HUES6 (cell line): Measurements from ENCODE around the gene HOXB3.
"Not testable (repeated sequence)": the region's sequence is repeated elsewhere in the genome, so short reads cannot be mapped to it uniquely, and the experiment has no call there.

Experiments
- H3K27ac ChIP-seq: 2 replicates; pipeline ENCODE4 v1.7.0; 2013; ENCODE audit warnings: low read depth, mild to moderate bottlenecking, low read length, inconsistent platforms
- H3K27me3 ChIP-seq: 2 replicates; pipeline ENCODE4 v1.6.1; 2013; ENCODE audit warnings: low read length; ENCODE audit not compliant: control insufficient read depth, insufficient read depth
- H3K36me3 ChIP-seq: 2 replicates; pipeline ENCODE4 v1.6.1; 2013; ENCODE audit warnings: low read length; ENCODE audit not compliant: control insufficient read depth, insufficient read depth
- H3K4me1 ChIP-seq: 2 replicates; pipeline ENCODE4 v1.6.1; 2013; ENCODE audit warnings: low read length; ENCODE audit not compliant: control insufficient read depth, insufficient read depth
- H3K4me3 ChIP-seq: 2 replicates; pipeline ENCODE4 v1.5.1; 2013; ENCODE audit warnings: low read depth, low read length
- H3K9ac ChIP-seq: one replicate; pipeline ENCODE4 v1.6.1; 2013; ENCODE audit warnings: mild to moderate bottlenecking, low read length
- H3K9me3 ChIP-seq: 2 replicates; pipeline ENCODE4 v1.6.1; 2013; ENCODE audit warnings: low read depth, low read length; ENCODE audit not compliant: control insufficient read depth, insufficient read depth

Gene HOXB3

GRCh38 chr17:48537316-48537715 lies 52.7 kb downstream of the HOXB3 start:
- peaks cover 37% of the 10 kb centered on the region for H3K4me1 ChIP-seq
- H3K36me3 ChIP-seq: no peaks in the 10 kb centered on the region
- H3K27me3 ChIP-seq: peaks cover 57% of the 10 kb centered on the region
- no peaks in the 10 kb centered on the region for H3K9me3 ChIP-seq
- H3K4me3 ChIP-seq: no peak overlapping the region
- H3K9ac ChIP-seq: no peak overlapping the region
- H3K27ac ChIP-seq: no peak overlapping the region

DNA sequence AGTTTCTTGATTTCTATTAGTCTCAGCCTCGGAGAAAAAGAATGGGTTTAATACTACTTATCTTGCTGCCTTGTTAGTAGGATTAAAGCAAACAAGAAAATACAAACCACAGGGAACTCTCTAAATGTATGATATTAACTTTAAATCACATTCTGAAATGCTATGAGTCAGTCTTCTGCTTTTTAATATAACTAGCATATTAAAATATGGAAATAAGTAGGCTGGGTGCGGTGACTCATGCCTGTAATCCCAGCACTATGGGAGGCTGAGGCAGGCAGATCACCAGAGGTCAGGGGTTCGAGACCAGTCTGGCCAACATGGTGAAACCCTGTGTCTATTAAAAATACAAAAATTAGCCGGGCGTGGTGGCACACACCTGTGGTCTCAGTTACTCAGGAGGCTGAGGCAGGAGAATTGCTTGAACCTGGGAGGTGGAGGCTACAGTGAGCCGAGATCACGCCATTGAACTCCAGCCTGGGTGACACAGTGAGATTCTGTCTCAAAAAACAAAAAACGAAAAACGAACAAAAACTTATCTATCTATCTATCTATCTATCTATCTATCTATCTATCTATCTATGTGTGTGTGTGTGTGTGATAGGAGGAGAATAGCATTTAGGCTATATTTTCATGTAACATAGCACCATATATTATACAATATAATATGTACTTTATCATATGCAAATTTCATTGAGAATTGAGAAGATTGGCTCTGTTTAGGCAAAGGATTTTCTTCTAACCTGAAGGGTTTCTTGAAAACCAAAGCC lies 54.1 kb downstream of the HOXB3 start:
- H3K36me3 ChIP-seq: not testable (repeated sequence)
- Histone ChIP-seq H3K4me1 (peaks cover 40% of the 10 kb centered on the region), H3K27me3 (peaks cover 57% of the 10 kb centered on the region)

DNA sequence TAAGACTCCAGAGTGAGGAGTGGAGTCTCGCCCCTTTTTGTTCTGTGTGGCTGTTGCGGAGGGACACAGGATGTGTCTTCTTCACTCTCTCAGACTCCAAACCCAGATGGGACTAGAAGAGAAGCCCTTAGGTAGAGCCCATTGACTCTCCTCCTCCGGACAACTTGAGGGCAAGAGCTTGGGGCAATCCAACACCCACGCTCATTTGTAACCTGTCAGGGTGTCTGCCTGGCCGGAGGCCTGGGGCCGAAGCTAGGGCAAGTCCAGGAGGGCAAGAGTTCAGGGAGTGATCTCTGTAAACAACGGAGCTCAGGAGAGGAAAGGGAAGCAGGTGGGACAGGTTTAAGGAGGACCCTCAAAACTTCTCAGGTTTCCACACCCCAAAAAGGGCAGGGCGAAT lies 57.8 kb downstream of the HOXB3 start:
- peaks cover 70% of the 10 kb centered on the region for H3K27me3 ChIP-seq
- peaks cover 58% of the 10 kb centered on the region for H3K4me1 ChIP-seq
- H3K27ac ChIP-seq: no peak overlapping the region
- no peak overlapping the region for H3K9ac ChIP-seq
- H3K4me3 ChIP-seq: no peak overlapping the region
- no peaks in the 10 kb centered on the region for H3K36me3 ChIP-seq
- no peaks in the 10 kb centered on the region for H3K9me3 ChIP-seq

More for the DNA sequence above, 54.1 kb downstream of the HOXB3 start:
- not testable (repeated sequence) for H3K4me3 ChIP-seq, H3K9ac ChIP-seq, H3K27ac ChIP-seq, H3K9me3 ChIP-seq

- H3K36me3 ChIP-seq: no peaks in the 10 kb centered on the region
- H3K9ac ChIP-seq: peak within 1 kb of the TSS; percentile 64
- no peaks in the 10 kb centered on the region for H3K9me3 ChIP-seq
- no peak within 1 kb of the TSS for H3K27ac ChIP-seq
- peaks cover 82% of the 10 kb centered on the region for H3K27me3 ChIP-seq
- H3K4me3 ChIP-seq: peak within 1 kb of the TSS; percentile 47
- H3K4me1 ChIP-seq: peaks cover 67% of the 10 kb centered on the region
Observed at GRCh38 chr17:48530887-48531272, 59.2 kb downstream of the HOXB3 start, which contains the start of gene HOXB1. Gene HOXB1 (minus strand): TSS chr17:48531011. CDS start chr17:48530904, 107 bp downstream.

- H3K4me3 ChIP-seq: peak overlapping the region; percentile 47
Observed at GRCh38 chr17:48530208-48530886, 59.7 kb downstream of the HOXB3 start.

GRCh38 chr17:48529683-48530009 lies 60.4 kb downstream of the HOXB3 start:
- Histone ChIP-seq H3K4me3 (peak overlapping the region; percentile 47; the same call in 1 of the 2 replicates), H3K9me3 (no peaks in the 10 kb centered on the region), H3K4me1 (peaks cover 67% of the 10 kb centered on the region), H3K27ac (no peak overlapping the region; the same call in 1 of the 2 replicates), H3K9ac (peak overlapping the region; percentile 61), H3K36me3 (no peaks in the 10 kb centered on the region), H3K27me3 (peaks cover 94% of the 10 kb centered on the region)

More at GRCh38 chr17:48530208-48530886, 59.7 kb downstream of the HOXB3 start:
- Histone ChIP-seq H3K27me3 (peaks cover 88% of the 10 kb centered on the region), H3K9ac (peak overlapping the region; percentile 61), H3K9me3 (no peaks in the 10 kb centered on the region), H3K4me1 (peaks cover 67% of the 10 kb centered on the region), H3K27ac (no peak overlapping the region), H3K36me3 (no peaks in the 10 kb centered on the region)

DNA sequence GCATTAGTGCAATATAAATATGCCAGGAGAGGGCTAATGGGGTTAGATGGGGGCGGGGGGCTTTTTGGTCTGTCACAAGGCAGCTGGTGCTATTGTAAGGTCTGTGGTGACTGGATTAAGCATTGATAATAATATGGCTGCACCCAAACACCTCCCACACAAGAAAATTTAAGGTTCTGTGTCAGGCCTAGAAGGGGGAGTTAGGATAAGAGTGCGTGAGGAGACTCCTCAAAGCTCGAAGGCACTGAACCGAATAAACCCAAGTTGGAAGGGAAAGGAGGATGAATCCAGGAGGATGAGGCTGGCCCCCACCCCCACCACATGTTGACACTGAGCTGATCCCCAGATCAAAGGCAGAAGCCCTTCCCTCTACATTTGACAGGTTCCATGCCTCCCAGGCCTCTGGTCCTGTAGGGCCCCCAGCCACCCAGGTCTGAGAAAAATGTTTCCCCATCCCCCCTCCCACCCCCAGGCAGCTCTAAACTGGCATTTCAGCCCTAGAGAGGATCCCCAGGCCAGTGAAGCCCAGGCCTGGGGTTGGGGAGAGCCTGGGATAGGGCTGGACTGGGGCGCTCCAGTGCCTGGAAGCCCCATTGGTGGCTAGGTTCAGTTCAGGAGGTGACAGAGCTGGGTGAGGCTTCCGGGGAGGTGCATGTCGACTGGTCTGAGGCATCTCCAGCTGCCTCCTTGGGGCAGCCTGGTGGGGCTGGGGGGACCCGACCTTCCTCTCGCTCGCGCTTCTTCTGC lies 60.9 kb downstream of the HOXB3 start:
- no peaks in the 10 kb centered on the region for H3K9me3 ChIP-seq
- H3K27me3 ChIP-seq: peaks cover 95% of the 10 kb centered on the region
- no peak overlapping the region for H3K4me3 ChIP-seq
- H3K27ac ChIP-seq: no peak overlapping the region; the same call in 1 of the 2 replicates
- H3K9ac ChIP-seq: peak overlapping the region; percentile 61
- H3K4me1 ChIP-seq: peaks cover 67% of the 10 kb centered on the region
- no peaks in the 10 kb centered on the region for H3K36me3 ChIP-seq

- H3K36me3 ChIP-seq: no peaks in the 10 kb centered on the region
- peaks cover 64% of the 10 kb centered on the region for H3K4me1 ChIP-seq
- no peaks in the 10 kb centered on the region for H3K9me3 ChIP-seq
- H3K27ac ChIP-seq: no peak overlapping the region
- H3K4me3 ChIP-seq: peak overlapping the region; percentile 32; the same call in 1 of the 2 replicates
- peak overlapping the region; percentile 21 for H3K9ac ChIP-seq
- peaks cover 95% of the 10 kb centered on the region for H3K27me3 ChIP-seq
Observed at GRCh38 chr17:48528153-48528935, 61.7 kb downstream of the HOXB3 start.

DNA sequence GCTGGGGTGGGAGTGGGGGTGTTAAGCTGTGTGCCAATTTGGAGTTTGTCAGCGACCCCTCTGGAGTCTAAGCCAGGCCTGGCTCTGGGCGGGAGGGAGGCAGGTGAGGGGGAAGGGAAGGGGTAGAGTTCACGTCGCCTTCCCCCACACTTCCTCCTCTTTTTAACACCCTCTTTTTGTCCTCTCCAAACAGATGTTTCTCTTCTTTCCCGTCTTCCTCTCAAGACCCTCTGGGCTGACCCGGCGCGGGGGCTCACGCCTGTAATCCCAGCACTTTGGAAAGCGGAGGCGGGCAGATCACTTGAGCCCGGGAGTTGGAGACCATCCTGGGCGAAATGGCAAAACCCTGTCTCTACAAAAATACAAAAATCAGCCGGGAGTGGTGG lies 62.5 kb downstream of the HOXB3 start:
- Histone ChIP-seq H3K4me1 (peaks cover 62% of the 10 kb centered on the region), H3K9ac (peak overlapping the region; percentile 60), H3K9me3 (no peaks in the 10 kb centered on the region), H3K4me3 (peak overlapping the region; percentile 52), H3K36me3 (no peaks in the 10 kb centered on the region), H3K27ac (peak overlapping the region; percentile 77; the same call in 1 of the 2 replicates), H3K27me3 (peaks cover 95% of the 10 kb centered on the region)
